HG03108 (cell line): ENCODE data around the gene HS3ST1.

Experiments
- ATAC-seq: cut with Tn5 transposase; IDR thresholded peaks from one replicate; pipeline ENCODE4 v1.9.1; 2021; ENCODE audit warnings: moderate library complexity; ENCODE audit not compliant: unreplicated experiment

Gene HS3ST1

GRCh38 chr4:11428231-11428898 is at the start of gene HS3ST1:
HS3ST1 (minus strand) TSS chr4:11428894; CDS start chr4:11400005, 28,889 bp downstream.
- ATAC-seq: peak; percentile 22

- no peak for ATAC-seq
Measured at GRCh38 chr4:11475871-11476270, 47.2 kb upstream of the HS3ST1 start.

GRCh38 chr4:11474146-11474545 is 45.5 kb upstream of the HS3ST1 start:
- ATAC-seq: no peak

- no peak for ATAC-seq
Measured at GRCh38 chr4:11472535-11472934, 43.8 kb upstream of the HS3ST1 start.

- peak; percentile 71 for ATAC-seq
Measured at GRCh38 chr4:11471618-11472017, 42.9 kb upstream of the HS3ST1 start.

- ATAC-seq: no peak
Measured at GRCh38 chr4:11471046-11471441, 42.4 kb upstream of the HS3ST1 start.

- ATAC-seq: peak; percentile 45
Measured at GRCh38 chr4:11470438-11471045, 41.8 kb upstream of the HS3ST1 start.

- peak; percentile 62 for ATAC-seq
Measured at GRCh38 chr4:11469650-11470437, 41.1 kb upstream of the HS3ST1 start.

GRCh38 chr4:11468901-11469300 is 40.2 kb upstream of the HS3ST1 start:
- no peak for ATAC-seq

GRCh38 chr4:11467931-11468330 is 39.2 kb upstream of the HS3ST1 start:
- no peak for ATAC-seq

GRCh38 chr4:11463707-11464106 is 35.0 kb upstream of the HS3ST1 start:
- no peak for ATAC-seq

GRCh38 chr4:11456401-11456800 is 27.7 kb upstream of the HS3ST1 start:
- ATAC-seq: no peak

- ATAC-seq: no peak
Measured at GRCh38 chr4:11455201-11455835, 26.6 kb upstream of the HS3ST1 start.

GRCh38 chr4:11451716-11452115 is 23.0 kb upstream of the HS3ST1 start:
- ATAC-seq: no peak

GRCh38 chr4:11446155-11446811 is 17.6 kb upstream of the HS3ST1 start:
- ATAC-seq: no peak

- no peak for ATAC-seq
Measured at GRCh38 chr4:11441194-11441556, 12.5 kb upstream of the HS3ST1 start.

- ATAC-seq: no peak
Measured at GRCh38 chr4:11440481-11441193, 11.9 kb upstream of the HS3ST1 start.

- ATAC-seq: no peak
Measured at GRCh38 chr4:11439836-11440235, 11.1 kb upstream of the HS3ST1 start.

GRCh38 chr4:11438647-11439046 is 10.0 kb upstream of the HS3ST1 start:
- ATAC-seq: no peak

GRCh38 chr4:11436673-11437072 is 8.0 kb upstream of the HS3ST1 start:
- no peak for ATAC-seq
